Activated T-helper 17 cell treated with anti-CD3 and anti-CD28 coated beads, Interleukin-2, amount 50 U/mL, for 72 hours (primary cell): Measurements from ENCODE around the gene CRKL. TPM values are rescaled to one million over a fixed set of nuclear protein-coding genes. Genes with fewer than 3 reads are reported as not detected.

Source experiments
- ATAC-seq: fragments of 150-1000 bp; cut with Tn5 transposase; replicated peaks from 2 replicates; pipeline ENCODE4 v1.10.0; 2021; ENCODE audit warnings: mild to moderate bottlenecking, moderate library complexity
- H3K27ac Mint-ChIP-seq: one replicate; pipeline ENCODE4 v1.8.0; 2022; ENCODE audit warnings: mixed read lengths
- H3K27me3 Mint-ChIP-seq: one replicate; pipeline ENCODE4 v1.8.0; 2022; ENCODE audit warnings: mixed read lengths
- H3K36me3 Mint-ChIP-seq: one replicate; pipeline ENCODE4 v1.8.0; 2022; ENCODE audit warnings: low read depth, mild to moderate bottlenecking, mixed read lengths
- H3K4me1 Mint-ChIP-seq: one replicate; pipeline ENCODE4 v1.8.0; 2022; ENCODE audit warnings: mixed read lengths
- H3K4me3 Mint-ChIP-seq: one replicate; pipeline ENCODE4 v1.8.0; 2022; ENCODE audit warnings: mild to moderate bottlenecking, mixed read lengths
- H3K9me3 Mint-ChIP-seq: one replicate; pipeline ENCODE4 v1.8.0; 2022; ENCODE audit warnings: mixed read lengths
- total RNA-seq, 2 donors: library from RNA; stranded (reverse); gene quantifications; one replicate each; pipeline ENCODE4 v1.2.3, GENCODE V29; 2022

The CRKL gene
- total RNA-seq, 2 donors from 2014 or later: 88.5 to 145 TPM

GRCh38 chr22:20992056-20992442 lies 74.8 kb downstream of the CRKL start:
- H3K4me1 Mint-ChIP-seq: no peaks in the 10 kb centered on the region
- no peaks in the 10 kb centered on the region for H3K27me3 Mint-ChIP-seq
- no peak overlapping the region for H3K27ac Mint-ChIP-seq
- no peak overlapping the region for H3K4me3 Mint-ChIP-seq
- no peak for ATAC-seq
- H3K36me3 Mint-ChIP-seq: peaks cover 35% of the 10 kb centered on the region
- H3K9me3 Mint-ChIP-seq: no peaks in the 10 kb centered on the region

GRCh38 chr22:20992456-20993303 lies 75.5 kb downstream of the CRKL start:
- Mint-ChIP-seq H3K4me1 (no peaks in the 10 kb centered on the region), H3K27me3 (no peaks in the 10 kb centered on the region), H3K27ac (no peak overlapping the region), H3K36me3 (peaks cover 29% of the 10 kb centered on the region), H3K9me3 (no peaks in the 10 kb centered on the region), H3K4me3 (no peak overlapping the region)
- no peak for ATAC-seq

GRCh38 chr22:20993304-20994127 lies 76.3 kb downstream of the CRKL start:
- Mint-ChIP-seq H3K27me3 (no peaks in the 10 kb centered on the region), H3K4me3 (no peak overlapping the region), H3K4me1 (no peaks in the 10 kb centered on the region), H3K9me3 (no peaks in the 10 kb centered on the region), H3K27ac (no peak overlapping the region), H3K36me3 (peaks cover 29% of the 10 kb centered on the region)
- no peak for ATAC-seq

- Mint-ChIP-seq H3K27me3 (no peaks in the 10 kb centered on the region), H3K9me3 (no peaks in the 10 kb centered on the region), H3K36me3 (peaks cover 36% of the 10 kb centered on the region), H3K4me1 (no peaks in the 10 kb centered on the region), H3K4me3 (no peak overlapping the region), H3K27ac (no peak overlapping the region)
- no peak for ATAC-seq
Observed at GRCh38 chr22:20994128-20994901, 77.1 kb downstream of the CRKL start.

- H3K36me3 Mint-ChIP-seq: peaks cover 38% of the 10 kb centered on the region
- no peaks in the 10 kb centered on the region for H3K9me3 Mint-ChIP-seq
- no peak overlapping the region for H3K4me3 Mint-ChIP-seq
- H3K27ac Mint-ChIP-seq: no peak overlapping the region
- H3K27me3 Mint-ChIP-seq: no peaks in the 10 kb centered on the region
- H3K4me1 Mint-ChIP-seq: no peaks in the 10 kb centered on the region
- no peak for ATAC-seq
Observed at GRCh38 chr22:20994902-20995241, 77.7 kb downstream of the CRKL start.

- H3K27ac Mint-ChIP-seq: no peak overlapping the region
- no peak for ATAC-seq
- H3K27me3 Mint-ChIP-seq: no peaks in the 10 kb centered on the region
- no peak overlapping the region for H3K4me3 Mint-ChIP-seq
- peaks cover 41% of the 10 kb centered on the region for H3K36me3 Mint-ChIP-seq
- H3K9me3 Mint-ChIP-seq: no peaks in the 10 kb centered on the region
- H3K4me1 Mint-ChIP-seq: no peaks in the 10 kb centered on the region
Observed at GRCh38 chr22:20995329-20996030, 78.3 kb downstream of the CRKL start.

GRCh38 chr22:20996031-20996410 lies 78.8 kb downstream of the CRKL start:
- Mint-ChIP-seq H3K27me3 (no peaks in the 10 kb centered on the region), H3K27ac (no peak overlapping the region), H3K4me3 (no peak overlapping the region), H3K36me3 (peaks cover 43% of the 10 kb centered on the region), H3K9me3 (no peaks in the 10 kb centered on the region), H3K4me1 (no peaks in the 10 kb centered on the region)
- ATAC-seq: no peak

GRCh38 chr22:20996598-20997535 lies 79.7 kb downstream of the CRKL start:
- no peak for ATAC-seq
- no peaks in the 10 kb centered on the region for H3K27me3 Mint-ChIP-seq
- no peak overlapping the region for H3K4me3 Mint-ChIP-seq
- H3K36me3 Mint-ChIP-seq: peaks cover 51% of the 10 kb centered on the region
- H3K4me1 Mint-ChIP-seq: no peaks in the 10 kb centered on the region
- no peaks in the 10 kb centered on the region for H3K9me3 Mint-ChIP-seq
- H3K27ac Mint-ChIP-seq: no peak overlapping the region

GRCh38 chr22:20997536-20998257 lies 80.5 kb downstream of the CRKL start:
- Mint-ChIP-seq H3K27ac (no peak overlapping the region), H3K9me3 (no peaks in the 10 kb centered on the region), H3K27me3 (no peaks in the 10 kb centered on the region), H3K4me1 (no peaks in the 10 kb centered on the region), H3K4me3 (no peak overlapping the region), H3K36me3 (peaks cover 49% of the 10 kb centered on the region)
- ATAC-seq: no peak

GRCh38 chr22:20998411-20999336 lies 81.5 kb downstream of the CRKL start:
- H3K9me3 Mint-ChIP-seq: no peaks in the 10 kb centered on the region
- peak overlapping the region; percentile 36 for H3K27ac Mint-ChIP-seq
- no peaks in the 10 kb centered on the region for H3K27me3 Mint-ChIP-seq
- H3K4me1 Mint-ChIP-seq: no peaks in the 10 kb centered on the region
- H3K4me3 Mint-ChIP-seq: no peak overlapping the region
- peaks cover 55% of the 10 kb centered on the region for H3K36me3 Mint-ChIP-seq
- no peak for ATAC-seq

- Mint-ChIP-seq H3K36me3 (peaks cover 55% of the 10 kb centered on the region), H3K27ac (peak overlapping the region; percentile 98), H3K4me3 (peak overlapping the region; percentile 98), H3K27me3 (no peaks in the 10 kb centered on the region), H3K4me1 (no peaks in the 10 kb centered on the region), H3K9me3 (no peaks in the 10 kb centered on the region)
- ATAC-seq: no peak
Observed at GRCh38 chr22:20999350-21000206, 82.4 kb downstream of the CRKL start.
